Stimulated activated CD4-positive, alpha-beta T cell treated with anti-CD3 and anti-CD28 coated beads, Interleukin-4, amount 100 ng/mL, for 1 hour (primary cell): ENCODE data around the gene RPRD1B.
"Not testable (repeated sequence)": the region's sequence is repeated elsewhere in the genome, so short reads cannot be mapped to it uniquely, and the experiment has no call there.

ENCODE experiments used
- DNase-seq: peaks from one replicate; pipeline ENCODE4 v3.0.0-alpha.2; 2020

RPRD1B gene

DNA sequence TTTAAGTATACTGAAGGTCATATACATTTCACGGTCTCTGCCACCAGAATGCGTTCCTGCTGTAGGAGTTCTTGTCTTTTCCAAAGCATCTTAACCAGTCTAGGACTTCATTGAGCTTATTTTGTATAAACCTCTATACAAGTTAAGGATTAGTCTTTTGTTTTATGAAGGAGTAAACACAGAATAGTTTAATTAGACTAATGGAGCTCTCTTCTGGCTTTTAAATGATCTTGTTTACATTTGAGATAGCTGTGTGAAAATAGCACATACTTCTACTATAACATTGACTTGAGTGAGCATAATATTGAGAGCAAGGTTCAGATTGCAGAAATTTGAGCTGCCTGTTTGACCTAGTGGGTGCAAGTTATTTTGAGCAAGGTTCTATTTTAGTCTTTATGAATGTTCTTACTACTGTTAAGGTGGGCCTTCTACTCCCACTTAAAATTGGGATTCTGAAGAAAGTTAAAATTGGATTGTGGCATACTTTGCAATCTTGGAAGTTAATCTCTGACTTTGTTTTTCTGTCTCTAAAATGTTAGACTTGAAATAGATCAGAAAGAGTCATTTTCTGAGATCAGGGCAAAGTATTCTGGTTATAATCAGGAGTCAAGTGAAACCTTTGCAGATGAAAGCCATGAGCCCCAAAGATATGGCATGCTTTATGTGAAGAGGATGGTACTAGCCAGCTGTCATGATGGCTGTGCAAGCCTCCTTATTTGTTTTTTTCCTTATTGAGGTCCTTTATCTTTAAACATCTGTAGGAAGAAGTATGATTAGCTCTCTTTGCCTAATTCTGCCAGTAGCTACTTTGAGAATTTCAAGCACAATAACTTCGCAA lies 41.8 kb downstream of the RPRD1B start:
- DNase-seq: no peak

DNA sequence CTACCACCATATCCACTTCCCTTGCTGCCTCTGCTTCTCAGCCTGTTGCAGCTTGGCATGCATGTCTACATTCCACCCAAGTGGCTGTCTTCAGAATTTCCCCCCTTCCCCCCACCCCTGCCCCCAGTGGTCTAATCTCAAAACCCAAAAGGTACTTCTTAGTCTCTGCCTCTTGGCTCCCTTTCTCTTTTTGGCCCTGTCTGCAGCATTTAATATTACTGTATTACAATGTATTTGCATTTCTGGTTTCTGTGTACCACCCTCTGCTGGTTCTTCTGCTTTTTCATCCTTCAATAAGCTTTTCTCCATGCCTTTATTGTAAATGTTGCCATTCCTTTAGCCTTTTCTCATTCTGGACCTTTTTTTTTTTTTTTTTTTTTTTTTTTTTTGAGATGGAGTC lies 43.0 kb downstream of the RPRD1B start:
- DNase-seq: no peak

DNA sequence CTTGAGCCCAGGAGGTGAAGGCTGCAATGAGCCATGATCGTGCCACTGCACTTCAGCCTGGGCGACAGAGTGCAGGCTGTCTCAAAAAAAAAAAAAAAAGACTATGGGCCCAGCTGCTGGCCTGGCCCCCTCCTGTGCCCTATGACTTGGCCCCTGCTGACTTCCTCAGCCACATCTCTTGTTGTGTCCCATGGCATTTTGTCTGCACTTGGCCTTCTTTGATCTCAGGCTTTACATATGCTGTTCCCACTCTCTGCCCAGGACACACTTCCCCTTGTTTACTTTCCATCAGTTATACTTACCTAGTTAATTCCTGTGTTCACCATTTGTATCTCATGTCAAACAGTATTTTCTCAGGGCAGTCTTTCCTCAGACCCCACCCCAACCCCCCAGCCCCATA lies 44.5 kb downstream of the RPRD1B start:
- no peak for DNase-seq

DNA sequence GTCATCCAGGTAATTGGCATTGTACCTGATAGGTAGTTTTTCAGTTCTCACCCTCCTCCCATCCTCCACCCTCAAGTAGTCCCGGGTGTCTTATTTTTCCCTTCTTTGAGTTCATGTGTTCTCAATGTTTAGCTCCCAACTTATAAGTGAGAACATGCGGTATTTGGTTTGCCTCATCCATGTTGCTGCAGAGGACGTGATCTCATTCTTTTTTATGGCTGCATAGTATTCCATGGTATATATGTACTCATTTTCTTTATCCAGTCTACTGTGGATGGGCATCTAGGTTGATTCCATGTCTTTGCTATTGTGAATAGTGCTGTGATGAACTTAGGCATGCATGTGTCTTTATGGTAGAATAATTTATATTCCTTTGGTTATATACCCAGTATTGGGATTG lies 45.8 kb downstream of the RPRD1B start:
- no peak for DNase-seq

DNA sequence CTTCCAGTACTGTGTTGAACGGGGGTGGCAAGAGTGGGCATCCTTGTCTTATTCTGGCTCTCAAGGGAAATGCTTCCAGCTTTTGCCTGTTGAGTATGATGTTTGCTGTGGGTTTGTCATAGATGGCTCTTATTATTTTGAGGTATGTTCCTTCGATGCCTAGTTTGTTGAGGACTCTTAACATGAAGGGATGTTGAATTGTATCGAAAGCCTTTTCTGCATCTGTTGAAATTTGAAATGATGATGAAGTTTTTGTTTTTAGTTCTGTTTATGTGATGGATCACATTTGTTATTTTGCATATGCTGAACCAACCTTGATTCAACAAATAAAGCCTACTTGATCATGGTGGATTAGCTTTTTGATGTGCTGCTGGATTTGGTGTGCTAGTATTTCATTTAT lies 48.0 kb downstream of the RPRD1B start:
- DNase-seq: no peak

DNA sequence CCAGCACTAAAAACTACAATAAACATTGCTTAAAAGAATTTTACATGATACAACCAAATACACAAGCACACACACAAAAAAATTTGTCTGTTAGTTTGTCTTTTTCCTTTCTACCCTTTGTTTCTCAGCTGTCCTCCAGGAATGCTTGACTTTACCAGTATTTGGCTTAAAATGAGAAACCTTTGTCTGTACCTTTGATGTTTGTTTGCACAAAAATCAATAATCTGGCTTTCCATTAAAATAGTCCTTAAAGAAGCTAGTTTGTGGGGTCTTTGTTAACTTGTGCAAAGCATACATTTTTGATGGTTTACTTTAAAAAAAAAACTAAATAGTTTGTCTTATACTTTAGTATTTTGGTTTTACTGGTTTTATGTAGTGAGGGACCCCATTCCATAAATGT lies 49.3 kb downstream of the RPRD1B start:
- no peak for DNase-seq

DNA sequence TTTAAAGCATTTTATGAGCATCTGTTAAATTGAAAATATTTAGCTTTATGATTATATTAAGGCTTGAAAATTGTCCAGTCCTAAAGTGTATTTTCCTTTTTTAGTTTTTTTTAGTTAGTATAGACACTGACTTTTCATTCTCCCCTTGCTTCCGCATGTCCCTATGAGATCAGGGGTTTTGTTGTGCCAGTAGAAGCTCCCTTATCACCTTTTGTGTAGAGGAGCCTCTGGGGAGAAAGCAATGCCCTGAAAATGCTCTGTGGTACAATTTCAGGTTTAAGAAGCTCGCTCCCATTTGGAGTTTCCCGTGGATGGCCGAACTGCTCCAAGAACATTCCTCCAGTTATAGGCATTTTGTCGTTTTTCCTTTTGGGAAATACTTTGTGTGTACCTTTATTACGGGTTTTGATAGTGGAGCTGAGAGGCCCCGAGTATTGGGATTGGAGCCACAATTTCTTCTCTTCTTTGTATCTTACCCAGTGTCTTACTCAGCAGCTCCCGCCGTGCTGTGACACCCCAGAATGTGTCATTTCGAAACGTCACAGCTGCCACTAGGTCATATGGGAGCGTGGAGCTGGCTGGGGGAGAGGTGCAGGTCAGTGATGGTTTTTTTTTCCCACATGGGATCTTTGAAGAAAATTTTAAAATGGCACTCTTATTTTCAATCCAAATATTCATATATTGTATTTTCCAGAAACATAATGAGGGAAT lies 49.9 kb downstream of the RPRD1B start:
- DNase-seq: no peak

DNA sequence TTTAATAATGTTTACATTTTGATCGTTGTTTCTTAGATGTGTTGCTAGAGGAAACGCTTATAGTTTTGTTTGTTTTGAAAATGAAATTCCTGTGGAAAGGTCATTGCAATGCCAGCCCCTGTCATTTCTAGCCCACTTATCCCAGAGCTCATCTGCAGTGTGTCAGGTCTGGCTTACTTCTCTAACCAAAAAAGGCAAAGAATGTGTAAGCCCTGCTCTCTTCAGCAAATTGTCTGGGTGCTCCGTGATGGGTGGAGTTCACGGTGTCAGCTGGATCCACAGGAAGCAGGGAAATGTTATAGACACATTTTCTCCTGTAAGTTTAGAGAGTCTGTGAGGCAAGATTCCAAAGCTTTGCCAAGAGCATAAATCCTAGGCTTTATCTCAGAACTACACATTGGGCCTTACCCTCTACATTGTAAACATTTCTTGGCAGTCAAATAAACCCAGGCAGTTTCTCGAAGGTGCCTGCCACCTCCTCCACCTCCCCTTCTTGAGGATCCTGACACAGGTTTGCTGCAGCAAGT lies 50.9 kb downstream of the RPRD1B start:
- DNase-seq: no peak

DNA sequence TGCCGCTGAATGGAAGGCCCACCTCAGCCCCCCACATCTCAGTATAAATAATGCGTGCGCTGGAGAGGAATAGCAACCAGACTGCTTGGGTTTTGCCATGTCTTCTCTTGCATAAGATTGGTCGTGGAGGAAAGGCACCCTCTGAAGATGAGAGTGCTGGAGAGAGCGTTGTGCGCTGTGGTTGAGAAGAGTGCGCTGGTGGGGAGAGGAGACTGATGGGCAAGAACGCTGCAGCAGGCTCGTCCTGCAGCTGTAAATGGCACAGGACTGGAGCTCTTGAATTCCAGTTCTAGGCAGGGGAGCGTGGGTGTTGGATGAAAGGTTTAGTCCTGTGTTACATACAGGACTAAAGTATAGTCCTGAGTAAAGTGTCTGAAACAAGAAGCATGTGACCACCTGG lies 51.5 kb downstream of the RPRD1B start:
- DNase-seq: no peak

DNA sequence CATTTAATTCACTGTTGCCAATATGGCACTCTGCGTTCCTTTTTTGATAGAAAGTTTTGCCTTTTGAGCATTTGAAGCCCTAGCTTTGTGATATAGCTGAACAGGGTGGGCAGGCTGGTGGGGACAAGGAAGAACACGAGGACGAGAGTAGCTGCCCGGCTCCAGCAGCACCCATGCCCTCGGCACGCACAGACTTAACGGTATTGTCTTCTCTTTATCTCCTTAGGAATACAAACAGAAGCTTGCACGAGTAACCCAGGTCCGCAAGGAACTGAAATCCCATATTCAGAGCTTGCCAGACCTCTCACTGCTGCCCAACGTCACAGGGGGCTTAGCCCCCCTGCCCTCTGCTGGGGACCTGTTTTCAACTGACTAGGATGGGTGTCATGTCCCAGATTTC lies 56.0 kb downstream of the RPRD1B start:
- no peak for DNase-seq

DNA sequence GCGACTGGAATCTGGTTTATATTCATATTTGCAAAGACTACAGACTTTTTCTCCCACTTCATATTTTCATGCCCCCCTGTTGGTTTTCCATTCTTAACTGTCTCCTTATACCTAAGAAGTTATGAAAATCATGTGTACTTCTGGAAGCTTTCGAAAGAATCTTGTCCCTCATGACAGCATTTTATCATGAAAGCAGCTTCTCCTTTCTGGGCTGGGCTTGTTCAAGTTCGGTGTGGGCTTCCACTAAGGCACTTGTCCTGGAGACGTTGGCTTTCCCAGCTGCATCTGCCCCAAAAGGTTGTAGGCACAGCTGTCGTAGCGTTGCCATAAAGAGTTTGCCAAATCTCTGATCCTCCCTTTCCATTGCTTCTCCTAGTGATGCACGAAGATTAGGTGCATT lies 56.5 kb downstream of the RPRD1B start:
- no peak for DNase-seq

DNA sequence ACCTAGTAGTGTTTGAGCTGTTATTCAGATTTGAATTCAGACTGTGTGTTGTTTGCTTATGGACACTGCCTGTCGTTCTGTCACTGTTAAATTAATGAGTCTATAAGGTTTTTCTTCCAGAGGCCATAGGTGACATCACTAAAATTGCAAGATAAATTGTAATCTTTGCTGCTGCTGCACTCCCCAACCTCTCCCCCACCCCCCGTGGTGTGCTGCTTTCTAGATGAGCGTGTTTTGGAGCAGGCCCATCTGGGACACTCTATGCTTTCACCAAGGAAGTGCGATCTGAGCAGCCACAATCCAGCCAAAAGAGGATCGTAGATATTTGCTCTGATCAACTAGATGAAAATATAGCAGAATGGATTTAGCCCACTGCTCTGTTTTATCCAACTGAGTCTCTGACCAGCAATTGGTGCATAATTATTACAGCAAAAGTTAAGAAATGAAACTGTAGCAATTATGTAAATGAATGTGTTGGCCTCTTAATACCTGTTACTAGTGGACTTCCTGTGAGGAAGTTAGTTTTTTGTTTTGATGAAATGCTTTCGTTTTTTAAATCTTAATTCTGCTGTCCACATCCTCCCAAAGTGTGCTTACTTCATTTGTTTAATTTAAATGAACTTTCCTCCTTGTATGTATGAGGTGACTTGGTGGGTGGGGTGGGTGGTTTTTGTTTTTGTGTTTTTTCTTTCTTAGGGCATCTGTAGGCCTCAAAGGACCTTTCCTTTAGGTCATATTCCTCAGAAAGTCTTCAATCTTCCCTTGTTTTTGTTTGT lies 58.1 kb downstream of the RPRD1B start:
- no peak for DNase-seq

DNA sequence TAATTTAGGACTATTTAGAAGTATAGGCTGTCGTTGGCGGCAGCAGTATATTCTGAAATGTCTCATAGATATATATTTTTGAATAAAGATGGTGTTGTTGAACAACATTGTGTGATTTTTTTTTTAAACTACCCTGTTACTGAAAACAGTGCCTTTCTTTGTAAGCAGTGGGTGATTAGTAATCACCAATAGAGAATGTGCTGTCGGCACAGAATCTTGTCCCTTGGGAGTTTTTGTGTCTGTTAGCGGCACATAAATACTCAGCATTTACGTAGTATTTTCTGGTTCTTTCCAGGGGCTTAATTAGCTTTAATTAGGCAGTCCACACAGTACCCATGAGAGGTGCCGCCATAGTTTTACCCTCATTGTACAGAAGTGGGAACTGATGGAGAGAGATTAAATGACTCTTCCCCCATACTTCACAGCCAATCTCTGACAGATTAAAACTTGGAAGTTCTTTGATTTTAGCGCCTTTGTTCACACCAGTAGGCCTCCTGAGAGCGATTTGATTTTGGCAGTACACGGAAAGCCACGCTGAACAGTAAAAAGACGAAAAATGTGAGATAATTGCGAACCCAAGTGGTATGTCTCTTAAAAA lies 58.8 kb downstream of the RPRD1B start:
- no peak for DNase-seq

DNA sequence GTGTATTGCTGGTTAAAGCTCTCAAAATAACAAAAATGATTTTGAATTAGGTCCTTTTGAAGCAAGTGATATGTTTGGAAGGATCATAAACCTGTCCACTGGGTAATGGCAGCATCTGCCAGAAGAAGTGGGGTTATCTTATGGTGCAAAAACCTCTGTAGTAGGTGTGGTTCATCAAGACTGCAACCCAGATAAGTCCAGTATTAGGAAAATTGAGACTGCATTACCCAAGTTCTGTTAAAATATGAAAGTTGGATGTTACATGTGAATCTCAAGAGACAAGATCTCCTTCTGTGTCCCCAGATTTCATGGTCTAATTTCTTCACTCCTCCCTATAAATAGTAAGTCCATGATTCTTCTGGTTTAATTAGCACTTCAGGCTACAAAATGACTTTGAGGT lies 59.4 kb downstream of the RPRD1B start:
- no peak for DNase-seq

DNA sequence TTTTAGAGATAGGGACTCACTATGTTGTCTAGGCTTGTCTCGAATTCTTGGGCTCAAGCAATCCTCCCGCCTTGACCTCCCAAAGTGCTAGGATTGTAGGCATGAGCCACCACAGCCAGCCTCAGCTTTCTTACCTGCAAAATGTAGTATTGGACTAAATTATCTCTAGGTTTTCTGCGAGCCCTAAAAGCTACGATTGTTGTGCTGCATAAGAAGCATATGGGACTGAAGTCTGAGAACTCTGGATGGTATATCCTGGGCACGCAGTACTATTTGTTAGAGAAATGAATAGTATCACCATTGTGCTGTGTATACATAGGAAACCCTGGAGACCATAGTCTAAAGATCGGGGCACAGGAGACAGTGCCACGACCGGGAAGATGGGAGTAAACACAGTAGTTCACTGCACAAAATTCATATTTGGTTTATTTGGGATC lies 60.1 kb downstream of the RPRD1B start:
- no peak for DNase-seq

DNA sequence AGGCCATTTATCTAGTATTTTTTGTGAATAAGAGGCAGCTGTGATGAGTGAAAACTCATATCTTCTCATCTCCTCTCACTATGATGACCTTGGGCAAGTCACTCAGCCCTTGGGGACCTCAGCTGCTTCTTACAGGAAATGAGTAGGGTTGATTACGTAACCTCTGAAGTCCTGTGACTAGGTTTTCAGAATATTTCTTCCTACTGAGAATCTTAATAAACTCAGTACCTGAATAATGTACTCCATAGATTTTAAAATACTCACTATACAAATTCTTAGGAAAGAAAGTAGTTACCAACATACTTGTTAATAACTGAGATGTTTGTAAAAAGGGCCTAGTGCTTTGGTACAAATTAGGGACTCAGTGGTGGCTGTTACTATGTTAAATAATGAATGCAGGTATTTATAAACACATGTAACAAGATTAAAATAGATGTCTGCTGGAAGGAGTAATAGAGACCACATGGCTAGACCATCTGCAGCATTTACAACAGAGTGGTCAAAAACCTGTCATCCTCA lies 60.9 kb downstream of the RPRD1B start:
- DNase-seq: no peak

DNA sequence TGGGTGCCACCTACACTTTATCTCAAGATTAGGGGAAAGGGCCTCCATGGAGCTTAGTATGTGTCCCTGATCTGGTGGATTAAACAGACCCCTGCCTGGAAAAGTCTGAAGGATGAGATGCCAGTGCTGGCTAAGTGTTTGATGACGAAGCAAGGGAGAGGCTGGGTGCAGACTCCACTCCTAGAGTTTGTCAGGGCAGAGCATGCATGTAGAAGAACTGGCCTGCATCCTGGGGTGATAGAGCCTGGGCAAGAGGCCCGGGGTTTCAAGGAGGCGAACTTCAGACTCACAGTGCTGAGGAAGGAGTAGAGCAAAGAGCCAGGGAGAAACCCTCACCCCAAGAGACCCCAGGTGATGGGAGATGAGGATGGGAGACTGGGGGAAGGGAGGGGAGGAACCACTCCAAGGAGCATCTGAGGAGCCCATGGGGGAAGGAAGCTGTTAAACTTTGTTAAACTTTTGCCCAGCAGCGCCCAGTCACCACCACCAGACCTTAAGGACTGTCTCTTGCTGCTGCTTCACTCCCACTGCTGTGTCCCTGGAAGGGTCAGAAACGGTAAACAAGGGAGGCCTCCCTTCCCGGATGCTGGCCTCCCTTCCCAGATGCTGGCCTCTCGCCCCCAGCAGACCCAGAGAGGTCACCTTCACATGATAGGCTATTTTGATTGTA lies 61.6 kb downstream of the RPRD1B start:
- DNase-seq: no peak

DNA sequence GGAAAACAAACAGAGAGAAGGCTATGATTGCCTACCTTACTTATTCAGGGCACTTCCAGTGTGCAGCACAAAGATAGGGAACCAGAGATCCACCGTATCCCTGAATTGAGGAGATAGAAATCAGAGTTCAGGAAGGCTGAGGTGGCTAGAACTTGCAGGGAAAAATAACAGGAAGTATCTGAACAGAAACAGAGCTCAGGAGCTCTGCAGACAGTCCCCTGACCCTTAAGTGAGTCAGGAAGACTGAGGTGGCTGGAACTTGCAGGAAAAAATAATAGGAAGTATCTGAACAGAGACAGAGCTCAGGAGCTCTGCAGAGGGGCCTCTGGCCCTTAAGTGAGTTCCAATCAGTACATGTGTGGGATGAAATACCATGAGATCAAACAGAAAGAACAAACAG lies 65.4 kb downstream of the RPRD1B start:
- DNase-seq: no peak

DNA sequence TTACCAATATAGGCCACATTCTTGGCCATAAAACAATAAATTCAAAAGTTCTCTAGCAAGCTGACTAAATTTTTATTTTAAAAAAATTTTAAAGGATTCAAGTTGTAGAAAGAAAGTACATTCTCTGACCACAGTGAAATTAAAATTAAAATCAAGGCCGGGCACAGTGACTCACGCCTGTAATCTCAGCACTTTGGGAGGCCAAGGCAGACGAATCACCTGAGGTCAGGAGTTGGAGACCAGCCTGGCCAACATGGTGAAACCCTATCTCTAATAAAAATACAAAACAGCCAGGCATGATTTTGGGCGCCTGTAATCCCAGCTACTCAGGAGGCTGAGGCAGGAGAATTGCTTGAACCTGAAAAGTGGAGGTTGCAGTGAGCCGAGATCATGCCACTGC lies 68.7 kb downstream of the RPRD1B start:
- DNase-seq: not testable (repeated sequence)

DNA sequence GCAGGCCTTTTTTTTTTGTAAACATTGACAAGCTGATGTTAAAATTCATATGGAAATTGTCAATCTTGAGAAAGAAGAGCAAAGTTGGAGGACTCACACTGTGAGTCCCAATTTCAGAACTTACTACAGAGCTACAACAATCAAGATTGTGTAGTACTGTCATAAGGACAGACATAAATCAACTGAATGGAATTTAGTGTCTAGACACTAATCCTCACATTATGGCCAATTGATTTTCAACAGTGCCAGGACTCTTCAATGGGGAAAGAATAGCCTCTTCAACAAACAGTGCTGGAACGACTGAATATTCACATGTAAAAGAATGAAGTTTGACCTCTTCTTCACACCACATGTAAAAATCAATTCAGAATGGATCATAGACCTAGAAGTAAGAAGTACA lies 70.7 kb downstream of the RPRD1B start:
- no peak for DNase-seq

DNA sequence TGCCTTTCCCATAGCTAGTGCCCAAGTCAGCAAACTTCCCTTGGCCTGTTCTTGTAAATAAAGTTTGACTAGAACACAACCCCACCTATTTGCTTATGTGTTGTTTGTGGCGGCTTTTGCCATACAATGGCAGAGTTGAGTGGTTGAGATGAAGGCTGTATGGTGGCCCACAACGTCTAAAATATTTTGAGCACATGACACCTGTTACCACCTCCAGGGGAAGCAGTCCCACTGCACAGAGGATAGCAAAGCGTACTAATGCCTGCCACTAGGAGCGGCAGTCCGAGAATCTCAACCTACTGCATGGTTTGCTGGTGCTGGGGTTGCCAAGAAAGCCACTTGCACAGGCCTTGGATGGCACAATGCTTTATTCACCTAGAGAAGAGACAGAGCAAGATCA lies 72.9 kb downstream of the RPRD1B start:
- no peak for DNase-seq

DNA sequence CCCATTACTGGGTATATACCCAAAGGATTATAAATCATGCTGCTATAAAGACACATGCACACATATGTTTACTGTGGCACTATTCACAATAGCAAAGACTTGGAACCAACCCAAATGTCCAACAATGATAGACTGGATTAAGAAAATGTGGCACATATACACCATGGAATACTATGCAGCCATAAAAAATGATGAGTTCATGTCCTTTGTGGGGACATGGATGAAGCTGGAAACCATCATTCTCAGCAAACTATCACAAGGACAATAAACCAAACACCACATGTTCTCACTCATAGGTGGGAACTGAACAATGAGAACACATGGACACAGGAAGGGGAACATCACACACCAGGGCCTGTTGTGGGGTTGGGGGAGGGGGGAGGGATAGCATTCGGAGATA lies 73.8 kb downstream of the RPRD1B start:
- not testable (repeated sequence) for DNase-seq
